RWPE1 (cell line): ENCODE data around the gene ALDH1B1.

Source experiments
- CTCF ChIA-PET: fragments of 350-600 bp; sonication (Branson Sonifier 250); formaldehyde crosslinking; extraction: SDS; loops from one replicate; lab custom pipeline; 2021; lab: Yijun Ruan, JAX
- POLR2A ChIA-PET: fragments of 400-600 bp; formaldehyde crosslinking; extraction: SDS; loops from one replicate; lab custom pipeline; 2020; ENCODE audit warnings: antibody characterized with exemption; ENCODE audit not compliant: low non-redundant PET; lab: Yijun Ruan, JAX
- DNase-seq: peaks from one replicate; pipeline ENCODE4 v3.0.0; 2012; ENCODE audit warnings: low spot score
- H3K27ac ChIP-seq: fragments of 450-650 bp; 2 replicates; pipeline ENCODE4 v1.5.1; 2017
- TF ChIP-seq, protein P1 (sequence below): fragments of 450-650 bp; conservative IDR thresholded peaks from 2 replicates; pipeline ENCODE4 v1.5.1; 2017; ENCODE audit warnings: low read depth, mild to moderate bottlenecking

ALDH1B1 gene

DNA sequence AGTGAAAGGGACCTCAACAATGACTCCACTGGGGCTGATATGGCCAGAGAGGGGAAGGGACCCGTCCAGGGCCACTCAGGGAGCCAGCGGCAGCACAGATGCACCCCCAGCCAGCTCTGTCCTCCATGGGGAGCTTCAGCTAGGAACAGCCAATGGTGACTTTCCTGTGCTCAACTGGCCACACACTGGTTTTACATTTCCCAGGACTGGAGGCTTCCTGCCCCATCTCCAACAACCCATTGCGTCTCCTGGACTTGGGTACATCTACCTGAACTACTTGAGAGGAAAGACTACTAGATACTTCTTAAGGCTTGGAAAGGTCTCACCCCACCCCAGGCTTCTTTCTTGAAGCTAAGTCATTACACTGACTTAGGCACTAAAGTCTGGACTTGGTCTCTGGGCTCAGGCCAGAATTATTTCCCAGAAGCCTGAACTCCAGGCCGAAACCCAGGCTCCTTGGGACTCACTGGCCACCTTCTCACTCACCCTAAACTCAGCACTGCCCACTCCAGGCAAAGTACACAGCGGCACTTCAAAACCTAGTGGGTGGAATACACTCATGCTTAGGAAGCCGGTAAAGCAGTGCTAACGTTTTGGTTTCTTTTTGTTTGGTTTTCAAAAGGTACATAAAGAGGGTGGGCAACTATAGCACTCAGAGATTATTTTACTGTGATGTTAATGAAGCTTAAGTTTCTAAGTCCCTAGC lies 30.2 kb downstream of the ALDH1B1 start:
- ChIA-PET CTCF (no interaction called here), POLR2A (no interaction called here)
- TF ChIP-seq, protein P1, sequence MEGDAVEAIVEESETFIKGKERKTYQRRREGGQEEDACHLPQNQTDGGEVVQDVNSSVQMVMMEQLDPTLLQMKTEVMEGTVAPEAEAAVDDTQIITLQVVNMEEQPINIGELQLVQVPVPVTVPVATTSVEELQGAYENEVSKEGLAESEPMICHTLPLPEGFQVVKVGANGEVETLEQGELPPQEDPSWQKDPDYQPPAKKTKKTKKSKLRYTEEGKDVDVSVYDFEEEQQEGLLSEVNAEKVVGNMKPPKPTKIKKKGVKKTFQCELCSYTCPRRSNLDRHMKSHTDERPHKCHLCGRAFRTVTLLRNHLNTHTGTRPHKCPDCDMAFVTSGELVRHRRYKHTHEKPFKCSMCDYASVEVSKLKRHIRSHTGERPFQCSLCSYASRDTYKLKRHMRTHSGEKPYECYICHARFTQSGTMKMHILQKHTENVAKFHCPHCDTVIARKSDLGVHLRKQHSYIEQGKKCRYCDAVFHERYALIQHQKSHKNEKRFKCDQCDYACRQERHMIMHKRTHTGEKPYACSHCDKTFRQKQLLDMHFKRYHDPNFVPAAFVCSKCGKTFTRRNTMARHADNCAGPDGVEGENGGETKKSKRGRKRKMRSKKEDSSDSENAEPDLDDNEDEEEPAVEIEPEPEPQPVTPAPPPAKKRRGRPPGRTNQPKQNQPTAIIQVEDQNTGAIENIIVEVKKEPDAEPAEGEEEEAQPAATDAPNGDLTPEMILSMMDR, result no peak
- no peak overlapping the region for H3K27ac ChIP-seq
- DNase-seq, result no peak

DNA sequence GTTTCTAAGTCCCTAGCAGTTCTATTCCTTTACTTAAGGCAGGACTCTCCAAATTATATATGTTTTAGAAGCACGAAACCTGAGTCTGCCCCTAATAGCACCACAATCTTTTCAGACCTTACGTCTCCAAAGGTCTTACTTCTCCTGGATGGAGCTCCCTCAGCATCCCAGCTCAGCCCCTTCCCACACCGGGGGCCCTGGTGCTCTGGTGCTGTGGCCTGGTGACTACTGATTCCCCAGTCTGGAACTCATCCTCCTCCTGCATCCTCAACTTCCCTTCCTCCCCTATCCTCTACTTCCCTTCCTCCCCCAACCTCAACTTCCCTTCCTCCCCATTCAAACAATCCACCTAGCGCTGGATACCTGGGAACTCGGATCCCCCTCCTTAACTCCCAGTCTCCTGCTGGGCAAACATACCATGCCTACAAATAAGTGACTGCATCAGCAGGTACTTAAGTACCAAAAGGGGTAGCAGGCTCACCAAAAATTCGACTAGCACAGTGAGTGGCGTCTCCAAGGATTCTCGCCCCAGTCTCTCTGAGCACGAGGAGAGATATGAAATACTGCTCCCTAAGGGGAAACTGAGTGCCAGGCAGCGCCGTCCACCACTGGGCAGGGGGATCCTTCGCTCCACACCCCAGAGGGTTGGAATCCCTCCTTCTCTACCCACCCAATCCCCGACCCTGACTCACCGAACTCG lies 30.9 kb downstream of the ALDH1B1 start:
- no peak overlapping the region for H3K27ac ChIP-seq
- TF ChIP-seq, protein P1, result no peak
- POLR2A ChIA-PET, result no interaction called here
- no peak for DNase-seq
- CTCF ChIA-PET, result no interaction called here

DNA sequence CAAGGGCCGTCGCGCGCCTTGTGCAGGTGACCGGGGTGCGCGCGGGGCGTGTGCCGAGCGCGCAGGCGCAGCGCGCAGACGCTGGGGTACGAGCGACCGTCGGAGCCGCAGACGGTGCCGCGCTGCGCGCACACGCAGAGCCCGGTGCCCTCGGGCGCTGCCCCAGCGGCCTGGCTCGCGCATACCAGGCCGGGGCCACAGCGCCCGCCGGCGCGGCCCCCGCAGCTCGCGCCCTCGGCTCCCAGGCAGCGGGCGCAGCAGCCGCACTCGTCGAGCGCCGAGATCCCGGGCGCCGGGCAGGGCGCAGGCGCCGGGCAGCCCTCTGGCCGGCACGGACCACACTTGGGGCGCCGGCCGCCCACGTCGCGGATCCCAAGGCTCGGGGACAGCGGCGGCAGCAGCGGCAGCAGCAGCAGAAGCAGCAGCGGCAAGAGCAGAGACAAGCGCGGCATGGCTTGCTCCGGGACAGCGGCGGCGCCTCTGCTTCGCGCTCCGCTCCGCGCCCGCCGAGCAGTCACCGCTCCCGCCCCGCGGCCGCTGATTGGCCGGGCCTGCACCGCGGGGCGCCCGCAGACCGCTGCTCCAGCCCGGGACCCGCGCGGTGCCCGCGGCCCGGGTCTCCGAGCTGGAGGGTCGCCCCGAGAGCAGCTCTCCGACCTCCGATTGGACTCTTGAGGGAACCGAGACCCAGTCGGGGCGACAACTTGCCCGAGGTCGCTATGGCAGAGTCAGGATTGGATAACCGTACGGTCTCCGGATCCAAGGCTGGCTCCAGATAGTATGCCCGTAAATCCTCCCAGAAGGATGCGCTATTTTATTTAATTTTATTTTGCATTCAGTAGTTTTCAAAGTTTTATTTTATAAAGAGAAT lies 31.7 kb downstream of the ALDH1B1 start, which contains the start of gene IGFBPL1:
IGFBPL1 (minus strand) TSS at position 482 of the 871 bp plus-strand sequence; CDS start at position 452, 30 bp downstream.
- CTCF ChIA-PET, result no interaction called here
- TF ChIP-seq, protein P1, result no peak
- H3K27ac ChIP-seq, result no peak within 1 kb of the TSS
- POLR2A ChIA-PET, result no interaction called here
- DNase-seq, result peak; percentile 65

DNA sequence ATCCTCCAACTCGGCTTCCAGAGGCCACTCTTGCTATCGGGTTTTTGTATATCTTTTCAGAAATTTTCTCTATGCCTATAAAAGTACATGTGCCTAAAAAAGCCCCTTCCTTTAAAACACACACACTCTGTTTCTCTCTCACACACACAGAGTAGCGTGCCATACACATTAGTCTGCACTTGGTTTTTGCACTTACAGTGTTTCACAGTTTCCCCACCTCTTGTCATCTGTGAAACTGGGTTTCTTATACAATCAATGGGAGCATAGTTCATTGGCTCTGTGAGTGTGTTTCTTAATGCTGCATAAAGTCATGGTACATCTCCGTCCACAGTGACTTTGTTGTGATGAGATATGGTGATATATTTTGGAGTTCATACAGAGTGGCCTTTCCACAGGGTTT lies 32.4 kb downstream of the ALDH1B1 start:
- CTCF ChIA-PET, result no interaction called here
- no peak overlapping the region for H3K27ac ChIP-seq
- TF ChIP-seq, protein P1, result no peak
- POLR2A ChIA-PET, result no interaction called here
- no peak for DNase-seq

DNA sequence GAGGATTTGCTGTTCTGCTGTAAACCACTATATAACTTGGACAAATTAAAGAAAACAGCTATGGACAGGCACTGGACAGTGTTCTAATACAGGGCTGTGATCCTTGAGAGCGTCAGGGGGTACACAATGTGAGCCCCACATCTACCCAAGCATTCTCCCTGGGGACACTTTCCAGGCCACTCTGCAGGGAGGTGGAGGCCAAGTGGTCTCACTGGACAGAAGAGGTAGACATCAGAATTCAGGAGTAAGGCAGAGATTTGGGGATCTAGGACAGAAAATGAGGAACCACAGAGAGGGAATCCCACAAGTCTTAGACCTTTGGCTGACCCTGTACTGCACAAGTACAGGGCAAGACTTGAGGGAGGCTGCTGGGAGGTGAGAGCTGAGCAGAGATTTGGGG lies 35.6 kb downstream of the ALDH1B1 start:
- POLR2A ChIA-PET, result no interaction called here
- no peak overlapping the region for H3K27ac ChIP-seq
- DNase-seq, result no peak
- TF ChIP-seq, protein P1, result no peak
- CTCF ChIA-PET, result interaction anchor here (0.7 kb wide), 1 partner anchor 9 kb away, joined by 3 read pairs; no protein-coding TSS in a partner anchor

DNA sequence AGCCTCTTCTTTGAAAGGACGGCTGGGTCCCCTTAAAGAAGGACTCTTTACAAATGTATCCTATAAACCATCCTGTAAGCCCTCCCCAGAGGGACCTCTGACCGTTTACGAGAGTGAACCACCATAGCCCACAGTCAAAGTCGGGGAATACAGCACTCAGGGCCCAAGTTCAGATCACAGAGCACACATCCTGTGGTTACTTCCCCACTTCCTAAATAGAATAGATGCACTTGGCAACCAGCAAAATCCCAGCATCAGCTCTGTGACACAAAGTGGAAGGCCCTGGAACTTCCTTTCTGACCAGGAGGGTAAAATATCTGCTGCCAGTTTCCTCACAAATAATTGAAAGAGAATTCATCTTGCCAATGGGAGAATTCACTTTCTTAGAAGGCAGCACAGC lies 38.6 kb downstream of the ALDH1B1 start:
- CTCF ChIA-PET, result no interaction called here
- POLR2A ChIA-PET, result no interaction called here
- TF ChIP-seq, protein P1, result no peak
- no peak overlapping the region for H3K27ac ChIP-seq
- no peak for DNase-seq
